HCT116 (cell line): ENCODE measurements around the gene DIP2A. TPM values are rescaled to one million over a fixed set of nuclear protein-coding genes. Genes with fewer than 3 reads are reported as not detected.

Experiments used
- ATAC-seq: fragments of 200-7000 bp; cut with Tn5 transposase; 2 replicates; pipeline ENCODE4 v1.9.1; 2020; ENCODE audit warnings: mild to moderate bottlenecking, moderate library complexity
- BruUV-seq: library from RNA; stranded (reverse); fragments of 400-500 nt; replicated peaks from 2 replicates; lab custom pipeline; 2021; lab: Mats Ljungman, UMichigan
- CTCF ChIA-PET: fragments of 300-600 bp; sonication (Branson Sonifier 250); formaldehyde crosslinking; loops from one replicate; lab custom pipeline; 2021; ENCODE audit warnings: antibody characterized with exemption; lab: Charles Lee
- POLR2A ChIA-PET: fragments of 300-600, 350-600 bp; sonication (Branson Sonifier 250); formaldehyde crosslinking; loops from one replicate; lab custom pipeline; 2021; ENCODE audit warnings: antibody characterized with exemption; lab: Charles Lee
- RAD21 ChIA-PET, 2 experiments: fragments of 300-600 bp; sonication (Branson Sonifier 250); formaldehyde crosslinking; loops; one replicate each; lab custom pipeline; 2023; ENCODE audit warnings: low total read pairs in 2 of 2; ENCODE audit not compliant: uncharacterized antibody in 2 of 2, unreplicated experiment in 2 of 2, low non-redundant PET in 1 of 2; lab: Charles Lee
- DNase-seq: peaks from one replicate; pipeline ENCODE4 v3.0.0-alpha.2; 2010; ENCODE audit warnings: low read depth, low spot score
- H2AFZ ChIP-seq: fragments of 200-600 bp; shearing (Covaris generic), sonication (generic); 2 replicates; pipeline ENCODE4 v1.6.1; 2017; ENCODE audit warnings: low read depth, mixed run types, mixed read lengths, antibody characterized with exemption, low read length; ENCODE audit not compliant: poor library complexity, severe bottlenecking
- H3K27ac ChIP-seq: 2 replicates; pipeline ENCODE4 v1.5.1; 2012; ENCODE audit warnings: low read depth, low read length
- H3K27me3 ChIP-seq: fragments of 200-600 bp; sonication (generic); 2 replicates; pipeline ENCODE4 v1.6.1; 2016; ENCODE audit warnings: mixed run types, low read length, mixed read lengths; ENCODE audit not compliant: insufficient read depth
- H3K36me3 ChIP-seq, 2 experiments: fragments of 200-500 bp in 1 of 2; fragments of 200-600 bp in 1 of 2; sonication (Bioruptor generic) in 1 of 2; sonication (generic) in 1 of 2; 2 replicates each; pipeline versions ENCODE4 v1.5.1 to v1.6.1; 2014 to 2016; ENCODE audit warnings: low read length in 2 of 2, inconsistent platforms in 1 of 2, mixed read lengths in 1 of 2, mixed run types in 1 of 2; ENCODE audit not compliant: insufficient read depth in 2 of 2, control insufficient read depth in 1 of 2
- H3K4me1 ChIP-seq, 2 experiments: fragments of 200-600 bp in 1 of 2; sonication (generic) in 1 of 2; 2 replicates each; pipeline versions ENCODE4 v1.5.1 to v1.6.1; 2012 to 2017; ENCODE audit warnings: low read length in 2 of 2, inconsistent platforms in 1 of 2, mild to moderate bottlenecking in 1 of 2, mixed read lengths in 1 of 2, mixed run types in 1 of 2, moderate library complexity in 1 of 2; ENCODE audit not compliant: insufficient read depth in 2 of 2, control insufficient read depth in 1 of 2
- H3K4me2 ChIP-seq: fragments of 200-600 bp; sonication (generic); 2 replicates; pipeline ENCODE4 v1.6.1; 2017; ENCODE audit warnings: mixed run types, low read length, mixed read lengths
- H3K4me3 ChIP-seq, 2 experiments: fragments of 200-600 bp in 1 of 2; sonication (generic) in 1 of 2; replicated peaks in 1 of 2; 2 replicates each; pipeline ENCODE4 v1.5.1; 2011 to 2016; ENCODE audit warnings: low read length in 2 of 2, control low read depth in 1 of 2, low read depth in 1 of 2, mild to moderate bottlenecking in 1 of 2, mixed read lengths in 1 of 2, mixed run types in 1 of 2
- H3K79me2 ChIP-seq: fragments of 200-600 bp; sonication (generic); 2 replicates; pipeline ENCODE4 v1.6.1; 2017; ENCODE audit warnings: mild to moderate bottlenecking, mixed run types, low read length, moderate library complexity, mixed read lengths; ENCODE audit not compliant: insufficient read depth
- H3K9ac ChIP-seq: fragments of 200-600 bp; sonication (generic); 2 replicates; pipeline ENCODE4 v1.6.1; 2016; ENCODE audit warnings: low read length, mixed read lengths
- H3K9me2 ChIP-seq: fragments of 200-600 bp; sonication (generic), shearing (Covaris generic); 2 replicates; pipeline ENCODE4 v1.6.1; 2017; ENCODE audit warnings: mixed run types, mild to moderate bottlenecking, moderate library complexity; ENCODE audit not compliant: insufficient read depth
- H3K9me3 ChIP-seq, 2 experiments: fragments of 200-500 bp in 1 of 2; fragments of 200-600 bp in 1 of 2; sonication (Bioruptor generic) in 1 of 2; sonication (generic) in 1 of 2; 2 replicates each; pipeline ENCODE4 v1.6.1; 2014 to 2017; ENCODE audit warnings: low read length in 2 of 2, mixed read lengths in 2 of 2, inconsistent platforms in 1 of 2, low read depth in 1 of 2, mild to moderate bottlenecking in 1 of 2, mixed run types in 1 of 2, moderate library complexity in 1 of 2; ENCODE audit not compliant: control insufficient read depth in 1 of 2, insufficient read depth in 1 of 2
- H4K20me1 ChIP-seq: fragments of 200-600 bp; sonication (generic), shearing (Covaris generic); 2 replicates; pipeline ENCODE4 v1.6.1; 2017; ENCODE audit warnings: mixed run types, mild to moderate bottlenecking, moderate library complexity; ENCODE audit not compliant: insufficient read depth
- POLR2A ChIP-seq: IDR thresholded peaks from 2 replicates; pipeline ENCODE4 v1.7.0; 2011; ENCODE audit warnings: borderline replicate concordance; ENCODE audit not compliant: insufficient read depth, insufficient read length; ENCODE audit errors: extremely low read depth
- intact Hi-C: fragments of 100-400 bp; cut with micrococcal nuclease; formaldehyde crosslinking; loops from 2 replicates; pipeline ENCODE4 v1.10.0; 2022
- total RNA-seq: library from RNA; stranded (reverse); gene quantifications from one replicate; pipeline ENCODE4 v1.2.1, GENCODE V29; 2021; ENCODE audit not compliant: unreplicated experiment
- TF ChIP-seq, protein P1 (sequence below): IDR thresholded peaks from 2 replicates; pipeline ENCODE4 v1.6.1; 2011; ENCODE audit warnings: mild to moderate bottlenecking, low read length, moderate library complexity; ENCODE audit not compliant: insufficient replicate concordance; ENCODE audit errors: extremely low read depth

DIP2A gene
- total RNA-seq, 1 experiment from 2014 or later, result 39.9 TPM

GRCh38 chr21:46618738-46619379, 160.2 kb downstream of the DIP2A start:
- Histone ChIP-seq H3K36me3 (no peaks in the 10 kb centered on the region), H3K9ac (no peak overlapping the region), H2AFZ (no peak overlapping the region), H4K20me1 (no peaks in the 10 kb centered on the region), H3K27ac (no peak overlapping the region), H3K4me3 (no peak overlapping the region), H3K4me1 (no peaks in the 10 kb centered on the region), H3K9me3 (no peaks in the 10 kb centered on the region), H3K27me3 (no peaks in the 10 kb centered on the region), H3K4me2 (no peak overlapping the region), H3K79me2 (no peaks in the 10 kb centered on the region), H3K9me2 (no peaks in the 10 kb centered on the region)
- no peak for ATAC-seq
- ChIA-PET RAD21 (no interaction called here), CTCF (no interaction called here), POLR2A (no interaction called here)
- BruUV-seq, result no TSS peak
- no peak for DNase-seq
- intact Hi-C loops, result no loop called here
- TF ChIP-seq, protein P1, sequence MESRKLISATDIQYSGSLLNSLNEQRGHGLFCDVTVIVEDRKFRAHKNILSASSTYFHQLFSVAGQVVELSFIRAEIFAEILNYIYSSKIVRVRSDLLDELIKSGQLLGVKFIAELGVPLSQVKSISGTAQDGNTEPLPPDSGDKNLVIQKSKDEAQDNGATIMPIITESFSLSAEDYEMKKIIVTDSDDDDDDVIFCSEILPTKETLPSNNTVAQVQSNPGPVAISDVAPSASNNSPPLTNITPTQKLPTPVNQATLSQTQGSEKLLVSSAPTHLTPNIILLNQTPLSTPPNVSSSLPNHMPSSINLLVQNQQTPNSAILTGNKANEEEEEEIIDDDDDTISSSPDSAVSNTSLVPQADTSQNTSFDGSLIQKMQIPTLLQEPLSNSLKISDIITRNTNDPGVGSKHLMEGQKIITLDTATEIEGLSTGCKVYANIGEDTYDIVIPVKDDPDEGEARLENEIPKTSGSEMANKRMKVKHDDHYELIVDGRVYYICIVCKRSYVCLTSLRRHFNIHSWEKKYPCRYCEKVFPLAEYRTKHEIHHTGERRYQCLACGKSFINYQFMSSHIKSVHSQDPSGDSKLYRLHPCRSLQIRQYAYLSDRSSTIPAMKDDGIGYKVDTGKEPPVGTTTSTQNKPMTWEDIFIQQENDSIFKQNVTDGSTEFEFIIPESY, result no peak
- no peak for TF ChIP-seq POLR2A

Other genes starting within 250 kb of the DIP2A start
- gene LSS, start 230.1 kb upstream of the DIP2A start, total RNA-seq, result 44.7 TPM
- 88.4 TPM for gene MCM3AP, start 173.3 kb upstream of the DIP2A start, total RNA-seq
- 31.5 TPM for gene YBEY, start 172.5 kb upstream of the DIP2A start, total RNA-seq
- 10.8 TPM for gene C21orf58, start 135.0 kb upstream of the DIP2A start, total RNA-seq
- gene PCNT, start 134.7 kb upstream of the DIP2A start, total RNA-seq, result 43.6 TPM
- gene S100B, start 146.2 kb downstream of the DIP2A start, total RNA-seq, result not detected
- gene PRMT2, start 176.8 kb downstream of the DIP2A start, total RNA-seq, result 59.1 TPM